ENCODE measurements around the gene KIF20B. TPM values are rescaled to one million over a fixed set of nuclear protein-coding genes. Genes with fewer than 3 reads are reported as not detected.

KIF20B gene
- total RNA-seq, 1 experiment from 2014 or later: 59.1 TPM

DNA sequence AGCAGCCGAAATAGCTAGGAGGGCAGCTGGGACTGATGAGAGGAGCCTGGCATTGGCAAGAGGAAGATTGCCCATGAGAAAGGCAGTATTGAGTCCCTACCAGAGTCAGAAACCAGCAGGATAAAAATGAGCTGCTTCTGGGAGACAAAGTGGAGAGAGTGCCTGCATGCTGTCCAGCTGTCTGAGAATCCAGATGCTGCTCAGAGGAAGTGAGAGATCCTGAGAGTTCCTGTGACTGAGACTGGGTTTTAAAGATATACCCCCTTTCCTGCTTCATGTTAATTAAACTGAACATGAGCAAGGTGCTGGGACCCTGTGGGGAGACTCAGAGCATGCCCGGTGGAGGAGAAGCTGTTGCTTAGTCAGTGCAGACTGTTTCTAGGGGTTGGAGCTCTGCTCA, 107.5 kb downstream of the KIF20B start:
- no peaks in the 10 kb centered on the region for H4K20me1 ChIP-seq (ENCODE audit: control insufficient read depth, insufficient read depth, insufficient read length)
- no peak overlapping the region for H4K91ac ChIP-seq (ENCODE audit: insufficient read length, low read depth, low read length)
- no peaks in the 10 kb centered on the region for H3K4me1 ChIP-seq (ENCODE audit: insufficient read depth, low read length)
- Mint-ChIP-seq H3K27me3 (ENCODE audit: low read depth) (no peaks in the 10 kb centered on the region; the same call in 1 of the 2 replicates), H3K4me3 (no peak overlapping the region), H3K36me3 (ENCODE audit: insufficient read depth in 1 of 3, low read depth in 3 of 3) (no peaks in the 10 kb centered on the region; a peak in 1 of 7 replicates), H3K9me3 (no peaks in the 10 kb centered on the region), H3K4me1 (peaks cover 6 to 7% of the 10 kb centered on the region in 2 experiments; a peak in 3 of 4 replicates), H3K27ac (no peak overlapping the region)
- WGBS (ENCODE audit: extremely low coverage, insufficient read length, low lambda C conversion rate): no CpG with 5 or more reads among the region's 2 CpGs
- H2BK15ac ChIP-seq (ENCODE audit: low read depth, low read length): no peak overlapping the region
- TF ChIP-seq, protein P1, sequence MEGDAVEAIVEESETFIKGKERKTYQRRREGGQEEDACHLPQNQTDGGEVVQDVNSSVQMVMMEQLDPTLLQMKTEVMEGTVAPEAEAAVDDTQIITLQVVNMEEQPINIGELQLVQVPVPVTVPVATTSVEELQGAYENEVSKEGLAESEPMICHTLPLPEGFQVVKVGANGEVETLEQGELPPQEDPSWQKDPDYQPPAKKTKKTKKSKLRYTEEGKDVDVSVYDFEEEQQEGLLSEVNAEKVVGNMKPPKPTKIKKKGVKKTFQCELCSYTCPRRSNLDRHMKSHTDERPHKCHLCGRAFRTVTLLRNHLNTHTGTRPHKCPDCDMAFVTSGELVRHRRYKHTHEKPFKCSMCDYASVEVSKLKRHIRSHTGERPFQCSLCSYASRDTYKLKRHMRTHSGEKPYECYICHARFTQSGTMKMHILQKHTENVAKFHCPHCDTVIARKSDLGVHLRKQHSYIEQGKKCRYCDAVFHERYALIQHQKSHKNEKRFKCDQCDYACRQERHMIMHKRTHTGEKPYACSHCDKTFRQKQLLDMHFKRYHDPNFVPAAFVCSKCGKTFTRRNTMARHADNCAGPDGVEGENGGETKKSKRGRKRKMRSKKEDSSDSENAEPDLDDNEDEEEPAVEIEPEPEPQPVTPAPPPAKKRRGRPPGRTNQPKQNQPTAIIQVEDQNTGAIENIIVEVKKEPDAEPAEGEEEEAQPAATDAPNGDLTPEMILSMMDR (conservative IDR thresholded peaks at IDR 0.05): no peak
- no peaks in the 10 kb centered on the region for H3K23me2 ChIP-seq (ENCODE audit: insufficient read length, low read depth, low read length, poor library complexity, severe bottlenecking)
- H3K9me3 ChIP-seq (ENCODE audit: control insufficient read depth, low read depth, low read length): no peaks in the 10 kb centered on the region
- no peak overlapping the region for H3T11ph ChIP-seq (ENCODE audit: low read length)
- no peak overlapping the region for H2AFZ ChIP-seq (ENCODE audit: low read length)
- H3K79me2 ChIP-seq (ENCODE audit: insufficient read depth, low read length): no peaks in the 10 kb centered on the region
- no peak overlapping the region for H4K5ac ChIP-seq (ENCODE audit: insufficient read length, low read depth, low read length)
- H3K14ac ChIP-seq (ENCODE audit: insufficient read depth, low read length): no peak overlapping the region
- no peak overlapping the region for H3K23ac ChIP-seq (ENCODE audit: insufficient read length, low read depth, low read length)
- no peak overlapping the region for H3K27ac ChIP-seq (ENCODE audit: insufficient read length, low read depth, low read length)
- no peak overlapping the region for H2BK20ac ChIP-seq (ENCODE audit: low read depth, low read length, poor library complexity, severe bottlenecking)
- no peaks in the 10 kb centered on the region for H3K79me1 ChIP-seq (ENCODE audit: insufficient read depth, low read depth, low read length, poor library complexity, severe bottlenecking)
- H2BK12ac ChIP-seq (ENCODE audit: insufficient read length, low read depth, low read length): no peak overlapping the region
- no peak overlapping the region for H3K9ac ChIP-seq (ENCODE audit: extremely low read depth, insufficient read length, low read length)
- DNase-seq: no peak
- H3K18ac ChIP-seq (ENCODE audit: insufficient read length, low read depth, low read length): no peak overlapping the region
- H4K8ac ChIP-seq (replicated peaks; ENCODE audit: insufficient read length, low read depth, low read length): no peak overlapping the region
- no peak overlapping the region for H3K4ac ChIP-seq (ENCODE audit: low read depth, low read length)
- H2BK5ac ChIP-seq (ENCODE audit: insufficient read length, low read length): no peak overlapping the region
- no peak overlapping the region for H2BK120ac ChIP-seq (ENCODE audit: low read depth, low read length, poor library complexity, severe bottlenecking)
- H3K4me2 ChIP-seq (ENCODE audit: insufficient read depth, insufficient read length, low read length): no peak overlapping the region
- H3K56ac ChIP-seq (ENCODE audit: insufficient read length, low read depth, low read length): no peak overlapping the region
- no peaks in the 10 kb centered on the region for H3K27me3 ChIP-seq (ENCODE audit: insufficient read depth, low read length)
- H2AK5ac ChIP-seq (ENCODE audit: insufficient read length, low read length): no peak overlapping the region
